HT1080 (cell line): Measurements from ENCODE around the gene RPS6KC1. TPM values are rescaled to one million over a fixed set of nuclear protein-coding genes. Genes with fewer than 3 reads are reported as not detected.
"Not testable (repeated sequence)": the region's sequence is repeated elsewhere in the genome, so short reads cannot be mapped to it uniquely, and the experiment has no call there.

Source experiments
- DNase-seq: peaks from one replicate; pipeline ENCODE4 v3.0.0-alpha.2; 2015; ENCODE audit warnings: low read depth
- polyA plus RNA-seq, 2 experiments: library from polyadenylated mRNA; depleted of rRNA; stranded (reverse); fragments of >200 nt; gene quantifications; 2 replicates each; pipeline ENCODE4 v1.2.3, GENCODE V29; 2015
- total RNA-seq: library from RNA; depleted of rRNA; stranded (reverse); fragments of >200 nt; shearing (Covaris generic); gene quantifications from 2 replicates; pipeline ENCODE4 v1.2.3, GENCODE V29; 2014; rRNA removed

Gene RPS6KC1, protein sequence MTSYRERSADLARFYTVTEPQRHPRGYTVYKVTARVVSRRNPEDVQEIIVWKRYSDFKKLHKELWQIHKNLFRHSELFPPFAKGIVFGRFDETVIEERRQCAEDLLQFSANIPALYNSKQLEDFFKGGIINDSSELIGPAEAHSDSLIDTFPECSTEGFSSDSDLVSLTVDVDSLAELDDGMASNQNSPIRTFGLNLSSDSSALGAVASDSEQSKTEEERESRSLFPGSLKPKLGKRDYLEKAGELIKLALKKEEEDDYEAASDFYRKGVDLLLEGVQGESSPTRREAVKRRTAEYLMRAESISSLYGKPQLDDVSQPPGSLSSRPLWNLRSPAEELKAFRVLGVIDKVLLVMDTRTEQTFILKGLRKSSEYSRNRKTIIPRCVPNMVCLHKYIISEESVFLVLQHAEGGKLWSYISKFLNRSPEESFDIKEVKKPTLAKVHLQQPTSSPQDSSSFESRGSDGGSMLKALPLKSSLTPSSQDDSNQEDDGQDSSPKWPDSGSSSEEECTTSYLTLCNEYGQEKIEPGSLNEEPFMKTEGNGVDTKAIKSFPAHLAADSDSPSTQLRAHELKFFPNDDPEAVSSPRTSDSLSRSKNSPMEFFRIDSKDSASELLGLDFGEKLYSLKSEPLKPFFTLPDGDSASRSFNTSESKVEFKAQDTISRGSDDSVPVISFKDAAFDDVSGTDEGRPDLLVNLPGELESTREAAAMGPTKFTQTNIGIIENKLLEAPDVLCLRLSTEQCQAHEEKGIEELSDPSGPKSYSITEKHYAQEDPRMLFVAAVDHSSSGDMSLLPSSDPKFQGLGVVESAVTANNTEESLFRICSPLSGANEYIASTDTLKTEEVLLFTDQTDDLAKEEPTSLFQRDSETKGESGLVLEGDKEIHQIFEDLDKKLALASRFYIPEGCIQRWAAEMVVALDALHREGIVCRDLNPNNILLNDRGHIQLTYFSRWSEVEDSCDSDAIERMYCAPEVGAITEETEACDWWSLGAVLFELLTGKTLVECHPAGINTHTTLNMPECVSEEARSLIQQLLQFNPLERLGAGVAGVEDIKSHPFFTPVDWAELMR
- 17.4 and 18.2 TPM in 2 replicates for total RNA-seq
- 11.8 and 16.6 TPM in 2 replicates for polyA plus RNA-seq (2015; cell fraction: cytosol; rRNA removed)
- 24.3 and 28.2 TPM in 2 replicates for polyA plus RNA-seq (2015; cell fraction: nucleus; rRNA removed)

DNA sequence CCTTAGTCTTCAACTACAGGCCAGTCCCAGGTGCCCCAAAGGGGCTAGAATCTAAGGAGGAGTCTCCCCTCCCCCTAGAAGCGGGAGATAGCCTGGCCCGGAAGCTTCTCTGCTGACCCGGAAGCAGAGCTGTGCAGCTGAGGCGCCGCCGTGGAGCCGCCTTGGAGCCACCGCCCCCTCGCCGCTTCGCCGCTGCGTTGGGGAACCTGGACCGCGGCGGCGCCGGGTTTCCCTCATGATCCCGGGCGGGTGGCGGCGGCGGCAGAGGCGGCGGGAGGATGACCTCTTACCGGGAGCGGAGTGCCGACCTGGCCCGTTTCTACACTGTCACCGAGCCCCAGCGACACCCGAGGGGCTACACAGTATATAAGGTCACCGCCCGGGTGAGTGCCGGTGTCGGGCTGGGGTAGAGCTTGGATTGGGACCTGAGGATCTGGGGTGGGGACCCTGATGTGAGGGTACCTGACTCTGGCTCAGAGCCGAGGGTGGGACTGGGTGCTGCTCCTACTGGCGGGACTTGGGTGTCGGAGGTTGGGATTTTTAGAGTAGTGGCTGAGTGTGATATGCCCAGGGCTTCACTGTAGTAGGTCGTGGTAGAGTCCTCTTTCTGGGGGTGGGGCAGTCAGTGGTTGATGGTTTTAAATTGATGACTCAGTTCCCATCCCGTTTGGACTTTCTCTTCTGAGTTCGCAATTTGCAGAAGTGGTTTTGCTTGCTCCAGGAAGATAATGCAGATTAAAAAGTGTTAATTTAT is at the start of gene RPS6KC1:
Gene RPS6KC1, plus strand, starts transcription at position 115 of the 754 bp plus-strand sequence. Its CDS starts 164 bp downstream, at position 279.
- peak; percentile 83 for DNase-seq

DNA sequence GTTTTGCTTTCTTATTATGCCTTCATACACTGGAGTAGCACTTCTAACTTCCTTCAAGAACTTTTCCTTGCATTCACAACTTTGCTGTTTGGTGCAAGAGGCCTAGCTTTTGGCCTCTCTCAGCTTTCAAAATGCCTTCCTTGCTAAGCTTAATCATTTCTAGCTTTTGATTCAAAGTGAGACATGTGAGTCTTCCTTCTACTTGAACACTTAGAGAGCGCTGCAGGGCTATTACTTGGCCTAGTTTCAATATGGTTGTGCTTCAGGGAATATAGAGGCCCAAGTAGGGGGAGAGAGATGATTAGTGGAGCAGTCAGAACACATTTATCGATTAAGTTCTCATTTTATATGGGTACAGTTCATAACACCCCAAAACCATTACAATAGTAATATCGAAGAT is 47.8 kb upstream of the RPS6KC1 start:
- no peak for DNase-seq

DNA sequence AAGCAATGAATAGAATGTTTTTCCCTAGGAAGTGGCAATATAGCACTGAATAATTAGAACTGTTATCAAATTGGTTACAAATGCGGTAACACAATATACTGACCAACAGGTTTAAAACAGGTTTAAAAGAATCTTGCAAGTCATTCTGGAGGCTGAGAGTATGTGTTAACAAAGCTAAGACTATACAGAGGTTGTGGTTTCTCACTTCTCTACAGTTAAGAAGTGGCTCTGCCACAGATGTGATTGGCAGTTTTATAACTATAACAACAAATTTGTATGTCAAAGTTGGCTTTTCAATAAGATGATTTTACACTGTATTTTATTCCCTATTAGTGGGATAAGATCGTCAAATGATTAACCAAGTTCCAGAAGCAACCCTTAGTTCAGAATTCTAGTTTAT is 42.5 kb upstream of the RPS6KC1 start:
- no peak for DNase-seq

DNA sequence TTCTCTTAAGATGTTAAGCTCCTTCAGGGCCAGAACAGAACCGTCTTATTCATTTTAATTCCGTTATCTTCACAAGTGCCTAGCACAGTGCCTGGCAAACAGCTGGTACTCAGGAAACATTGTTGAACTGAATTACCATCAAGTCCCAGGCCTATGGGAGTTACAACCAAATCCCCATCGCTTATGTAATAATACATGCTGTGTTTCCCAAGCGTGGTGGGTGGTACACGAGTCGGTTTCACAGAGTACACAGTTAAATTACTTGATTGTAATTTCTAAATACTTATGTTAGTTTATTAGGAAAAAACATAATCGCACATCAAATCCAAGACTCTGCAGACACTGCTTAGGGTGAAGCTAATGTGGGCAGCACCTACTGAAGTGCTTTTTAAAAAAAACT is 36.4 kb upstream of the RPS6KC1 start:
- no peak for DNase-seq

DNA sequence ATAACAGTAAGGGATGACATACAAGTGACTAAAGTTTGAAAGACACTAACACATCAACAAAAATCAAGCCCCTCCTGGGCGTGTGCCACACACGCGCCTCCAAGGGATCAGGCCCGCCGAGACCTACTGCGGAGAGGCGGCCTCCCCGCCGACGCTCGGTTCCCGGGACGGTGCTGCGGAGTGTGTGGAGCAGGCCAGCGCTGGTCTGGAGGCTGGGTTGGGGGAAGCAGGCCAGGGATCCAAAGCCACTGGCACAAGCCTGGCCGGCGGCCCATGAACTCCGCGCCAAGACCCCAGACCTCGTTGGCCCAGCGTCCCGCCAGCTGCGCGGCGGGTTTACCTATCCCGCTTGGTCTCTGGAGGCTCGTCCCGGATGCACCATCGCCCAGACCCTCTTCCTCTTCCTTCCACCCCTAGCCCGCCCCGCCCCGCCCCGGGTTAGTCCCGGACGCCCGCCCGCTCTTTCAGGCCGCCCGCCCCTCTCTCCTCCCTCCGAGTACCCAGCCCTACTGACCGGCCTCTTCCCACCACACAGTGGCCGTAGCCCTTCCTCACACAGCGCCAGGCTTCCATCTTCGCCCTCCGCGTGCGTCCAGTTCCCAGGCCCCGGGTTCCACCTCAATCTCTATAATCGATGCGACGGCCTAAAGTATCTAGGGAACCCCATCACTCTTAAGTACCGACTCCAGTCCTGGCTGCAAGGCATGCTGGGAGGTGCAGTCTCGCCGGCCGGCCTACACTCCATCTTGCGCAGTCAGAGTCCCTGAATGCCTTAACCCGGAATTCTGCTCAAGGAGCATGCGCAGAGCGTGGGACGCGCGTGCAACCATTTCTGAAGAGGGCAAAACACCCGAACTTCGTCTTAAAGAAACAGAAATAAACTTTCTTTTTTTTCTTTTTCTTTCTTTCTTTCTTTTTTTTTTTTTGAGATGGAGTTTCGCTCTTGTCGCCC is 35.7 kb upstream of the RPS6KC1 start, which contains the start of gene ANGEL2:
Gene ANGEL2, minus strand, starts transcription at position 769 of the 952 bp plus-strand sequence. Its CDS starts 196 bp downstream, at position 573.
- peak; percentile 94 for DNase-seq

DNA sequence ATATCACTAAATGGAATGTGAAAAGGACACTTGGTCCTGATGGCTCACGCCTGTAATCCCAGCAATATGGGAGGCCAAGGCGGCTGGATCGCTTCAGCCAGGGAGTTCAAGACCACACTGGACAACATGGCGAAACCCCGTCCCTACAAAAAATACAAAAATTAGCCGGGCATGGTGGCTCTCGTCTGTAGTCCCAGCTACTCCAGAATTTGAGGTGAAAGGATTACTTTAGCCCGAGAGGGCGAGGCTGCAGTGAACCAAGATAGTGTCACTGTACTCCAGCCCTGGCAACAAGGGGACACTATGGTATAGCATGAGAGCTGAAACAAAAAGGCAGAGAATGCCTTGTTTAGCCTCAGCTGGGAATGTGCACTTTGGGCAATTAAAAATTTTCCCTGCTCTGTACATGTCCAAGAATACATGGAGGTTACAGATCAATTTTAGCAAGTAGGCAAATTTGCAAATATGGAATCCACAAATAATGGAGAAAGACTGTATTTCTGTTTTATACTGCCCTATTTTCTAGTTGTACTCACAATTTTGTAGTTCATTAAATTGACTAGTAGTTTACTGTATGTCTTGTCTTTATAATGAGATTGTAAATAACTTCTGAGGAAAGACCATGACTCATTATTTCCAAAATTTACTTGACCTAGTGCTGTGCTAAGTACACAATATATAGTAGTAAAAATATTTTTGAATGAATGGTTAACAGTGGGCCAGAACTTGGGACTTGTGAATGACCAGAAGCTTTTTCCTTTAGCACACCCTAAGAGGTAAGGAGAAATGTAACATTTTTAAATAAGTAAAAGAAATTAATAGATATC is 33.4 kb upstream of the RPS6KC1 start:
- DNase-seq: no peak

DNA sequence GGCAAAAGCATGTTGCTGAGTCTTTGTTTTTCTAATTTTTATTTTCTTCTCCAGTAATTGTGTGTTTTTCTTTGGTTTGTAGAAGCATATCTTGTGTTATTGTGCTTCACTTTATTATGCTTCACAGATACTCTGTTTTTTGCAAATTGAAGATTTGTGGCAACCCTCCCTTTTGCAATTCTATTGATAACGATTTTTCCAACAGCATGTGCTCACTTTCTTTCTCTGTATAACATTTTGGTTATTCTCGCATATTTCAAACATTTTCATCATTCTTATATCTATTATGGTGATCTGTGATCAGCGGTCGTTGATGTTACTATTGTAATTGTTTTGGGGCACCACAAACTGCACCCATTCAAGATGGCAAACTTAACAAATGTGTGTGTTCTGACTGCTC is 31.6 kb upstream of the RPS6KC1 start:
- DNase-seq: no peak

DNA sequence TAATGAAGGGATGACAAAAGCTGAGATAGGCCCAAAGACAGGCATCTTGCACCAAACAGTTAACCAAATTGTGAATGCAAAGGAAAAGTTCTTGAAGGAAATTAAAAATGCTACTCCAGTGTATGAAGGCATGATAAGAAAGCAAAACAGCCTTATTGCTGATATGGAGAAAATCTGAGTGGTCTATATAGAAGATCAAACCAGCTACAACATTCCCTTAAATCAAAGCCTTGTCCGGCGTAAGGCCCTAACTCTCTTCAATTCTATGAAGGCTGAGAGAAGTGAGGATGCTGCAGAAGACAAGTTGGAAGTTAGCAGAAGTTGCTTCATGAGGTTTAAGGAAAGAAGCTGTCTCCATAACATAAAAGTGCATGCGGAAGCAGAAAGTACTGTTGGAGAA is 31.0 kb upstream of the RPS6KC1 start:
- no peak for DNase-seq

DNA sequence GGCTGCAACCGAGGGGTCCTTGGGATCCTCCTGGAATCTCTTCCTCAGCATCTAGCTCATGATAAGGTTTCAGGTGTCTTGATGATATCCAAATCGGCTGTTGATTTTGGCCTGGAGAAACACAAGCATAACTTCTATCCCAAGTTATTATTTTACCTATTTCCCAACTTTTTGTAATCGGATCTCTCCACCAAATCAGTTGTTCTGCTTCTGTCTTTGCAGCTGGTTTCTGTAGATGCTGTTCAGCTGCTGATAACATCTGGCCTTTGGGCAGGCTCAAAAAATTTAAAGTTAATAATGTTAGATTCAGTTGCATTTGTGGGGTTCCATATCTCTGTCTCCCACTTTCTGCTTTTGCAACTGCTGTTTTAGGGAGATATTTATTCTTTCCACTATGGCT is 24.0 kb upstream of the RPS6KC1 start:
- DNase-seq: not testable (repeated sequence)

DNA sequence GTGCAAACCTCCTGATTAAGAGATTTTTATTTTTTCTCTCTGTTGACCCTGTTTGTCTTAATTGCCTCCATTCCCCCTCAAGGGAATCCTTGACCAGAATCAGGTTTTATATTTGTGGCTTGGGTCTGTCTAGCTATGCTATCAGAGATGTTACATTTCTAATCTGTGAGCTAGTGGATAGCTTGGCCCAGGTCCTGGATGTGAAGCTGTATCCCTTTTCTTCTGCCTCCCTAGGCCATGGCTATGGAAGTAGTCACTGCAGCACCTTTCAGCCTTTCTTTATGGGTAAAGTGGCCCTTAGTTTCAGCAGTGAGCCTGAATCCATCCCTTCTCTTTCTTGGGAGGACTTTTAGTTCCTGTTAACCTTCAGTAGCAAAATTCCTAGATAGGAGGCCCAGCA is 18.4 kb upstream of the RPS6KC1 start:
- no peak for DNase-seq

DNA sequence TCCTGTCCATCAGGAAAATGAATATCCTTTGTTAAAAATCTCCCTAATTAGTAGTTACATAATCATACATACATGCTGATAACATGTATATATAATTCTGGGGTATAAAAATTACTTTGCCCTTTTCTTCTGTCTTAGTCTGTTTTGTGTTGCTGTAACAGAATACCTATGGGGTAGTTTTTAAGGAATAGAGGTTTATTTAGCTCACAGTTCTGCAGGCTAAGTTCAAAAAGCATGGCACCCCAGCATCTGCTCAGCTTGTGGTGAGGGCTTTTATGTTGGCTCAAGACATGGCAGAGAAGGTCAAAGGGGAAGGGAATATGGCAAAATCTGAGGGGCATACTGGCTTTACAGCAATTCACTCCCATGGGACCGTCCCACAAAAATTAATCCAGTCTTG is 16.3 kb upstream of the RPS6KC1 start:
- DNase-seq: no peak

DNA sequence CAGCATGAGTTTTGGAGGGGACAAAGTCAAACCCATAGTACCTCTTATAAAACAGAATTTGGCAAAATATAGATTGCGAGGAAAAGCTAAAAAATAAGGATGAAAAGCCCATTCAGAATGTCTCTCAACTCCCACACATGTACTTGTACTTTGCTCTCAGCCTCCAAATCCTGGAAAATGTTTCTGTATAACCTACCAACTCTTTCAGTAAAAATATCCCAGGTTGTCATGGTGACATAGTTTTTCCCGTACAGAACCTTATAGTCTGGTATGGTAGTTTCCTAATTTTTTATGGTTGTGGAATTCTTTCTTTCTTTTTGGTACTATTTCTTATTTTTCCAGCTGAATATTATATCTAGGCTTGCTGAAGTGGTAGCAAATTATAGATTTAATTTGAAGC is 15.5 kb upstream of the RPS6KC1 start:
- DNase-seq: no peak

DNA sequence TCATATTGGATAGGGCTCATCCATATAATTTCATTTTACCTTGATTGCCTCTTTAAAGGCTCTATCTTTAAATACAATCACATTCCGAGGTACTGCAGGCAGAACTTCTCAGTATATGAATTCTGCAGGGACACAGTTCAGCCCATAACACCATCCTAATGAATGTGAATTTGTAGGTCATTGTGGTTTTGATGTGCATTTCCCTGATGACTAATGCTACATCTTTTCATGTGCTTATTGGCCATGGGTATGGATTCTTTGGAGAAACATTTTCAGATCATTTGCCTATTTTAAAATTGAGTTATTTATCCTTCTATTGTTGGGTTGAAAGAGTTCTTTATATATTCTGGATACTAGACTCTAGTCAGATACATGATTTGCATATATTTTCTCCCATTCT is 9.6 kb upstream of the RPS6KC1 start:
- DNase-seq: peak; percentile 71

DNA sequence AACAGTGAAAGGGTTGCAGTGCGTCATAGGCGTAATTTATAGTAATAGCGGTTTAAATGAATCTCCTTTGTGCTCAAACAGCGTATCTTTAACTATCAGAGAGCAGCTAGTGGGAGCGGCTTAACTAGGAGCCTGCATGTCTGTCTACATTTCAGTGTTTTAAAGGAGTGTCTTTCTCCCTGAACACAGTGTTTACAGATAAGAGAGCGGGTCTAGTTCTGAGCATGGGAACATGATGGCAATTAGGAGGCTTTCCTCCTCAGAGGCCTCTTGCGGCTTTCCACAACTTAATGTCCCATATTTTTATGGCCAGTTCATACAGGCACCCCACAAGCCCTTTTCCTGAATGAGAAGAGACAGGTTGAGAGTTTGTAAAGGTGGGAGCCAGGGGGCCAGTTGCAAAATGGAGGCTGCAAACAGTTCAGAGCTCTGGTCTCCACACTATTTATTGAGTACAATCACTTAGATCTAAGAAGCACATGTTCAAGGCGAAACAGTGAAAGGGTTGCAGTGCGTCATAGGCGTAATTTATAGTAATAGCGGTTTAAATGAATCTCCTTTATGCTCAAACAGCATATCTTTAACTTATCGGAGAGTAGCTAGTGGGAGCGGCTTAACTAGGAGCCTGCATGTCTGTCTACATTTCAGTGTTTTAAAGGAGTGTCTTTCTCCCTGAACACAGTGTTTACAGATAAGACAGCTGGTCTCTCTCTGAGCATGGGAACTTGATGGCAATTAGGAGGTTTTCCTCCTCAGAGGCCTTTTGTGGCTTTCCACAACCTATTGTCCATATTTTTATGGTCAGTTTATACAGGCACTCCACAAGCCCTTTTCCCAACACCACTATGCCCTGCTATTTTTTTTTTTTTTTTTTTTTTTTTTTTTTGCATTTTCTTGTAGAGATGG is 5.5 kb upstream of the RPS6KC1 start:
- not testable (repeated sequence) for DNase-seq

DNA sequence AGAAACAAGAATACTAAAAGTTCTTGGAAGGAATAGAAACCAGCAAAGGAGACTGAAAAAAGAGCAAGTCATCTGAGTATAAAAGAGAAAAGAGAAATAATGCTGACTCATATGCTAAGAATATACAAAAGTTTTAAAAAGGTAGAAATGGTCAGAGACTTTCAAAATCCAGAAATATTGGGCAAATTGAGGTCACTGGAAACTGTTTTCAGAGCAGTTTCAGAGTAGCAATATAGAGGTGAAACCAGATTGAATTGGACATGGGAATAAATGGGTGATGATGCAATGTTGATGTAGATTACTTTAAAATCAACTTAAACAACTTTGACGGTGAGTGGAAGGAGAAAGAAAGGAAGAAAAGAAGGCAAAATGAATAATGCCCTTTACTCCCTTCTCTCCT is 1.8 kb upstream of the RPS6KC1 start:
- DNase-seq: no peak

DNA sequence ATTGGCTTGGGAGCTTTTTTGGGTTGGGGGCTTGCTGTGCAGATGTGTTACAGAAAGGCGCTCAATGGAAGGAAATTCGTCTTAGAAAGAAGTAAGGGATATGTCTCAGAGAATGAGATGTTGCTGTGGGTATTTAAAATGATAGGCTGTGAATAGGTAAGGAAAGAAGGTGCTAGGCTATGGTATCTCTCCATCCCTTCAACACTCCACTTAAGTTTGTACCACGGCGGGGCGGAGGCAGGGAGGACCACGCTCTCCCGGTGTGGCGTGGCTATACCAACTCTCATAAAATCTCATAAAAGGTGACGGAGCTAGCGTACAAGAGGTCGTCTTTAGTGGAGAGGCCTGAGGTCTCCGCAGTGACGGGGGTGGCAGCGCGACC is 305 bp upstream of the RPS6KC1 start:
- DNase-seq: no peak

DNA sequence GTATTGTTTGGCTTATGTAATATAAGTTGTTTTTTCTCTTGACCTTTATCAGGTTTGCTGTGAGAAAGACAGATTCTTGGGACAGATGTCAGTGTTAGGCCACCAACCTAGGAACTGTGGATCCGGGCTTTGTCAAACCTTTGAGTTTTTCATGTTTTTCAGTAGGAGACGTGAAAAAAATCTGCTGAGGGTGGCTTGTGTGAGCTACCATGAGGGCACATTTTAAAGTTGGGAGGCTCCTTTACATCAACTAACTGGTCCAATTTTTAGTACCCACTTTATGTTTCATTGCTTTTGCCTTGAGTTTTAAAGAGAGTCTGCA is 801 bp downstream of the RPS6KC1 start:
- DNase-seq: no peak

DNA sequence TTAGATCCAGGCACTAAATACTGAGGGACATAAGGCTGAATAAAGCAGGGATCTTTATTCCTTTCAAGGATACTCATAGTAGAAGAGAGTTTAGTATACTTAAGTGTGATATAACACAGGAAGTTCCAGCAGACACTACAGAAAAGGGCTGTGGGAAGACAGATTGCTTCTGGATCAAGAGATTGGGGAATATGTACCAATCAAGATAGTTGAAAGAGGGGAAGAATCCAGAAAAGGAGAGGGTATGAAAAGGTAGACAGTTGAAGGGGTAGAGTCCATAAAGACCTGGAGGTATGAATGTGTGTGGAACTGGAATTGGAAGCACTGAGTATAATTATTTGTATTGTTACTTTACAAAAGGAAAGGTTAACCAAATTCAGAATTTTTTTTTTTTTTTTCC is 2.4 kb downstream of the RPS6KC1 start:
- no peak for DNase-seq
